GM12872 (cell line): ENCODE results near the gene PXDN.

Experiments
- CTCF ChIP-seq: IDR thresholded peaks from 3 replicates; pipeline ENCODE4 v1.5.1; 2011; ENCODE audit warnings: low read depth, mild to moderate bottlenecking, low read length, moderate library complexity; ENCODE audit not compliant: insufficient read depth

PXDN gene

DNA sequence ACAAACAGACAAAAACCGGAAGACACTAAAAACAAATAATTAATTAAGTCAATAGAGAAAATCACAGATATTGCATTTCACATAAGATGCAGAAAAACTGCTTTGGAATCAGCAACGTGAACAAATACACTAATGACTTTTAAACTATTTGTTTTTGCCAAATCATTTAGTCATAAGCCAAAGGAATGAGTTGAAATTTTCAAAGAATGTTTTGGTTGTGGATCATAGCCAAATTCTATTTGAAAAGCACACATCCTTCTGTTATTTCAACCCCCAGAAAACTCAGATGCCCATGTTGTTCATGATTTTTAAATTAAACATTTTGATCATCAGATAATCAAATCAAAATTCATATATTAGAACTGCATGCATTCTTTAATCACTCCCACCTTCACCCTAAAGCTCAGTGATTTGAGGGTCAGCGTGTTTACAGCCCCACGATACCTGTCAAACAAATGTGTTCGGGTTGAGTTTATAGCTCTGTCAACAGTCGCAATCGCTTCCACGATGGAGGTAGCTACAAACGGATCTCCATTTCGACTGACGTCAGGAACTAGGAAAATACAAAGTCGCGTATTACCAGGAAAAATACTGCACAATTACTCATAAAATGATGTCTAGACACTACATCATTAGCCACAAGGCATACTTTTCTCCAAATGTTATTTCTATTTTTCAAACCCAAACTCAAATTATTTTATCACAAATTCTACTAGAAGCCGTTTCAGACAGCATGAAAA is 90.2 kb downstream of the PXDN start:
- TF ChIP-seq CTCF = no peak

DNA sequence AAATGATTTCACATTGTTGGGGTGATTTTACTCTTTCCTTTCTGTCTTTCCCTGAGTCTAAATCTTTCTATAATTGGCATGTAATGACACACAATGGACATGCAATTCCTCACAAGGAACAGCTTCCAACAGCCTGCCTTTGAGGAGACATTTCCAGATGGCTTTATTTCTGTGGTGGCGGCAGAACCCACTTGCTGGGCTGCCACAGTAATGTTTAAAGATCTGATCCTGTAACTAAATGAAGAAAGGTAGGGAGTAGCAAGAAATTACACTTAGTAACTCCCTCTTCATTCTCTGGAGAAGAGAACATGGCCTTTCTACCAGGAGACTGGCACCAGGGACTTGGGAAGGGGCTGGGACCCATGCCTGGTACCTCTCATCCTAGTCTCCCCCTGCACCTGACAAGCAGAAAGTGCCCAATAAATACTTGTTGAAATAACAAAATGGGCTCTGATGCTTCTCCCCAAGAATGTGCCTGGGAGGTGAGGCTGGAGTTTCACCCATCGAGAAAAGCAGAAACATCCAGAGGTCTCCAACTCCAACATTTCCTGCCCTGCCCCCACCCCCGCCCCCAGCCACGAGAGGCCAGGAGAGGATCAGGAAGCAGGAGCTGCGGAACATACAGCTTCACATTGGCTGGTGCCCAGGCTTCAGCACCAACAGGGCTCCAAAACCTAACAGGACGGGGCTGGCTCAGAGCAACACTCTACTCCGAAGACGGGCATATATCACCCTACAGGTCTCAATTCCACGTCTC is 92.1 kb downstream of the PXDN start:
- TF ChIP-seq CTCF = no peak

DNA sequence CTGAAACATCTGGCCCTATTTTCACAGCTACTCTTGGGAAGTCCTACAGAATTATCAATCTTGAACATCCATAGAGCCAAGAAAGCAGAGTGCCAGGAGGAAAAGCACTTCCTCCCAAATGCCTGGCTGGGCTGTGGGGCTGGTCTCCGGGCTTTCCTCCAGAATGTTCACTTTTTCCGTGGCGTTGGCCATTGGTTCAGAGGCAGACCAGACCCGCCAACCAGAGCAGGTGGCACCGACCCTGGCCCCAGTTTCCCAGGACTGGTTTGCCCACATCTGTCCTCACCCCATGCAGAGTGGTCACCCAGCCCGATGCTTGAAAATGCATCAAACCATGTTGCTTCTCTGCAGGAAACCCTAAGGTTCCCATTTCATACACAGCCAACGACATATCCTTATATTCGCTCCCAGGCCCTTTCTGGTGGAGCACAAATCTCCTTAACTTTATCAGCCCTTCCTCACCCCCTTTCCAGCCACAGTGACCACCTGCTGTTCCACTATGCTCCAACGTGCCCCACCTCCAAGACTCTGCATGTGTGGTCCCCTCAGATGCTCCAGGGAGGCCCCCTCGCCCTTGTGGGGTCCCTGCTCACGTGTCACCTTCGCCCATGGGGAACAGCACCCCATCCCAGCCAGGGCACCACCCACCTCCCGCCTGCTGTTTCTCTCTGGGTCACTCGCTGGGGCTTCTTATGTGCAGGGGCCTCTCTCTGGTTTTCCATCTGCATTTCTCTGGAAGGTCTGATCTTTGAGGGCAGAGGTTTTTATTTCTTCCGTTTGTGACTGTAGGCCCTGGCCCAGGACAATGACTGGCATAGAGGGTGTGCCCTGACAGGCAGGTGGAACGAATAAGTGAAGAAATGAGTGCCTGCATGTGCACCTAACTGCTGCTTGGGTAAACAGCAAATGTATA is 92.9 kb downstream of the PXDN start:
- no peak for TF ChIP-seq CTCF

DNA sequence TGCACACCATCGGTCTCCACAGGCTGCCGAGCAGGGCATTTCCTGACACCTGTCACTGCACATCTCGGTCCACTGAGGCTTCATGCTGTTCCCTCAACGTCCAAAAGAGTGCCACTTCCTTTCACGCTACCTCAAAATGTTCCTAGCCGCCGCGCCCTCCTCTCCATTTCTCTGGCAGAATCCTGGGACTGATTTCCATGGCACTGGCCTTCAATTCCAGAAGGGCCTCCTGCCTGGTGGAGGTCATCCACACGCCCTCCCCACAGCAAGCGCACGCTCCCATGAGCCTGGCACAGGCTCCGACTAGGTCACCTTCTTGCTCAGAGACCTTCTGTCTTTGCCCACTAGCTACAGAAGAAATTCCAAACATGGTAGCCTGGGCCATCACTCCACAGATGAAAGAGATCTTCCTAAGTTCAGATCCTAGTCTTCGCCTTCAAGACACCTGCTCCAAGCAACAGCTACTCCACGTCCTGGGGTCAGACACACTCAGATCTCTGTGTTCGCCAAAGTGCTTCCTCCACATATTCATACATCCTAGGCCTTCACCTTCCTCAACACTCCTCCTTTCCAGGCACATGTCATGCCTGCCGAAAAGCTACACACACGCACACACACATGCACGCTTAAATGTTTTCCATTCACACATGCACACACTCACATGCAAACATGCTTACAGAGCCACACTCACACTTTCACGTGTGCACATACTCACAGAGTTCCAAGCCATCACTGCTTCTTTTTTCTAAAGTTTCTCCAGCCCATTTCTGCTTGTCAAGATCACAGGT is 94.0 kb downstream of the PXDN start:
- no peak for TF ChIP-seq CTCF

DNA sequence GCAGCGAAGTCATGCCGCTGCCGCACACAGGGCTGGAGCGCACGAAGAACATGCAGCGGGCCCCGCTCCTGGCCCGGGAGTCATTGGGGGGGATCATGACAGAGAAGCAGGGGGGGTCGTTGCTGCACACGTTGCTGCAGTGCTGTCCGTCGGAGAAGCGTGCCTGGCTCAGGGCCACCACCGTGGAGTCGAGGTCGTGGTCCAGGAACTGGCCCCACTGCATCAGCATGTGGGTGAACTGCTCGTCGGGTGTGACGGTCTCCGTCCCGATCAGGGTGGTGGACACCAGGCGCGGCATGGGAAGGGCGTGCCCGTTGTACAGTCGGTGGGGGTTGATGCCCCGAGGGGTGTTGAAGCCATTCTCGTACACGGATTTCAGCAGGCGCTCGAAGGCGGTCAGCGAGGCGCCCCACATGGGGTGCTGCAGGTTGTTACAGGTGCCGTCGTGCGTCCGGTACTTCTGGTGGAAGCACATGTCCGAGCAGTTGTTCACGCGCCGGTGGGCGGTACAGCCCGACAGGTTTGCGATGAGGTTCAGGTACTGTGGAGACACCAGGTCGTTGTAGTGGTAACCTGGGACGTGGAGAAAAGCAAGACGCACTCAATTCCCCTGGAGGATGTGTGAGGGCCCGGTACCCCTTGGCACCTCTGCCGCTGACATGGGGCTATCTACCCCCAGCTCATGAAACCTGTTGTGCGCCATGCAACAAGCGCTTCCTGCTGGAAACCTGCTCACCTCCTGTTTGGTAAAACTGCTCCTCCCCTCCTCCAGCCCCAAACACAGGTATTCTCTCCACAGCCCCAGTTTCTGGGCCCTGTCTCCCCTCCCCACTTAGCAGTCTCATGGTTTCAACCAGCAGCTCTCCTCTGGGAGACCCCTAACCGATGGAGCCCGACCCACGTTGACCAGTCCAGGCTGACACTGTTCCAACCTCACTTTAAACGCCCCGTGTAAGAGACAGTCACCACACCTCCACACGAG is 94.9 kb downstream of the PXDN start:
- TF ChIP-seq CTCF = no peak
